ENCODE measurements around the gene ALDOC.

GRCh38 chr17:28612936-28613872, 36.5 kb upstream of the ALDOC start:
- TF ChIP-seq CTCF (IDR thresholded peaks at IDR 0.05; ENCODE audit: insufficient read depth, low read depth, low read length) (peak; percentile 65), EZH2 (IDR thresholded peaks at IDR 0.05; ENCODE audit: insufficient read depth, low read length) (no peak)

Data from astrocyte (in vitro differentiated cells and primary cell).